Omental fat pad (tissue), 4 donors: ENCODE data around the gene LCE1B. TPM values are rescaled to one million over a fixed set of nuclear protein-coding genes. Genes with fewer than 3 reads are reported as not detected.

Source experiments
- ATAC-seq: fragments of 150-250 bp; one replicate; pipeline ENCODE4 v1.9.1; 2016; ENCODE audit warnings: mild to moderate bottlenecking, moderate library complexity; ENCODE audit not compliant: low FRiP score
- DNase-seq: peaks from one replicate; pipeline ENCODE4 v3.0.0-alpha.2; 2019; ENCODE audit warnings: low spot score
- CTCF ChIP-seq, 3 donors: fragments of 450-650 bp; IDR thresholded peaks; one replicate each; pipeline ENCODE4 v1.5.1; 2016 to 2017; ENCODE audit warnings: antibody characterized with exemption in 3 of 3, mild to moderate bottlenecking in 3 of 3, moderate library complexity in 2 of 3
- total RNA-seq, 4 donors: library from RNA; depleted of rRNA; stranded (reverse); fragments of >200 nt; gene quantifications; one replicate each; pipeline ENCODE4 v1.1.0, GENCODE V29; 2016

Gene LCE1B
- total RNA-seq, 4 donors from 2014 or later = not detected

DNA sequence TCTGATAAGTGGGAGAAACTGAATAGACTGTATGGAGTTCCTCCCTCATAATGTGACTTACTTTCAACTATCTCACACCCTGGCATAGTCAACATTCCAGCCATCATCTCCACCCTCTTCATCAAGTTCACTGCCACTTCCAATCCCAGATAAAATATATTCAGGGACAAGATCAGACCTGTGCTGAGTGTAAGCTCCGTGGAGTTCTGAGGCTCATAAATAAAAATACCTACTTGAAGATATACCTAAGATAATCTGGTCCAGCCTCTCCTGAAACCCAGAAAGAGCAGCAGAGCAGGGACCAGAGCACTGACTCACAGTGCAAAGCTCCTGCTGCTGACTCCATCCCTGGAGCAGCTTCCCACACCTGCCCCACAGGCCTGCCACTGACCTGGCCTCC, 46.3 kb downstream of the LCE1B start:
- no peak for TF ChIP-seq CTCF (IDR thresholded peaks at IDR 0.05)
- no peak for DNase-seq
- ATAC-seq = no peak

GRCh38 chr1:152859696-152860095, 47.9 kb downstream of the LCE1B start, which contains the start of gene LCE7A:
Gene LCE7A (plus strand): TSS chr1:152859996. CDS start chr1:152860698, 702 bp downstream.
- DNase-seq = no peak
- TF ChIP-seq CTCF (IDR thresholded peaks at IDR 0.05) = no peak
- ATAC-seq = no peak

DNA sequence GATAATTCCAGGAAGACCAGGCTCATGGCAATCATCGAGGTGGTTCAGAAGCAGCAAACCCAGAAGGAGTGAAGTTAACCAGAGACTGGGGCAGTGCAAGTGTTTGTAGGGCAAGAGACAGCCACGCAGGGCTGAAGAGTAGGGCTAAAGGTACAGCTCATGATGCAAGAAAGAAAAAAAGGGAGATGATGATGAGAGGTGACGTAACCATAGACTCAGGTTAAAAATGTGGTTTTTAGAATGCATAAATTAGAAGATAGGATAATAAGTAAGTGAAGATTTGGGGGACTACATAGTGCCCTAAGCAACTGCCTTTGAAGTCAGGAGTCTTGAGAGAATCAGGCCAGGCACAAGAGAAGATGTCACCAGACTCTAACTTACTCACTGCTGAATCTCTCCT, 48.4 kb downstream of the LCE1B start:
- no peak for TF ChIP-seq CTCF (IDR thresholded peaks at IDR 0.05)
- no peak for DNase-seq

DNA sequence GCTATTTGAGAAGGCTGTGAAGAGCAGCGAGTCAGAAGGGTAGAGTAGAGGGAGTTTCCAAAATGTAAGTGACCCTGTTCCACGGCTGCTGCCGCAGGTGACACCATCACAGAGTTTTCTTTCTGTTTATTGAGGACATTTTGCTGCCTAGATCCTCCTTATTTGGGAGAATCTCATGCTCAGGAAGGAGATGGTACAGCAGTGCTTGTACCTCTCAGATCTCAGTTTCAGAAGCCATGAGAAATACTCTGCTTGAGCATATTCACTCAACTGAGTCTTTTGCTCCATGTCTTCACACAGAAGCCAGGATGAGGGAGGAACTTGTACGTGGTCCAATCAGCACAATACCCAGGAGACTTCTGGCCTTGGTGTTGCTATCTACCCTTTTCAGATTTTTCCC, 49.6 kb downstream of the LCE1B start:
- no peak for ATAC-seq
- DNase-seq = no peak
- TF ChIP-seq CTCF (IDR thresholded peaks at IDR 0.05) = no peak

More for the DNA sequence above, 48.4 kb downstream of the LCE1B start:
- no peak for ATAC-seq

Other genes starting within 250 kb of the LCE1B start
- gene LCE3E, start 245.2 kb upstream of the LCE1B start, total RNA-seq = not detected
- gene LCE3D, start 231.5 kb upstream of the LCE1B start, total RNA-seq = not detected
- gene LCE3C, start 211.7 kb upstream of the LCE1B start, total RNA-seq = not detected
- gene LCE3B, start 198.2 kb upstream of the LCE1B start, total RNA-seq = not detected
- gene LCE3A, start 188.9 kb upstream of the LCE1B start, total RNA-seq = not detected
- not detected for gene LCE2D, start 148.6 kb upstream of the LCE1B start, total RNA-seq
- gene LCE2C, start 136.7 kb upstream of the LCE1B start, total RNA-seq = not detected
- gene LCE2B, start 125.8 kb upstream of the LCE1B start, total RNA-seq = not detected
- gene LCE2A, start 113.6 kb upstream of the LCE1B start, total RNA-seq = not detected
- gene LCE4A, start 103.8 kb upstream of the LCE1B start, total RNA-seq = not detected
- gene KPRP, start 53.9 kb upstream of the LCE1B start, total RNA-seq = not detected
- gene LCE1F, start 36.8 kb upstream of the LCE1B start, total RNA-seq = not detected
- gene LCE1E, start 25.7 kb upstream of the LCE1B start, total RNA-seq = not detected
- not detected for gene LCE1D, start 15.2 kb upstream of the LCE1B start, total RNA-seq
- not detected for gene LCE1C, start 5.3 kb upstream of the LCE1B start, total RNA-seq
- gene LCE1A, start 15.5 kb downstream of the LCE1B start, total RNA-seq = not detected
- gene LCE6A, start 30.9 kb downstream of the LCE1B start, total RNA-seq = not detected
- gene LCE7A, start 48.0 kb downstream of the LCE1B start, total RNA-seq = not detected
- gene SMCP, start 66.4 kb downstream of the LCE1B start, total RNA-seq = not detected
- gene IVL, start 96.6 kb downstream of the LCE1B start, total RNA-seq = not detected
- not detected for gene SPRR5, start 135.2 kb downstream of the LCE1B start, total RNA-seq
- gene SPRR4, start 158.7 kb downstream of the LCE1B start, total RNA-seq = not detected
- gene SPRR1A, start 172.1 kb downstream of the LCE1B start, total RNA-seq = not detected
- not detected for gene SPRR3, start 189.8 kb downstream of the LCE1B start, total RNA-seq
- not detected for gene SPRR1B, start 219.2 kb downstream of the LCE1B start, total RNA-seq
- gene SPRR2D, start 229.1 kb downstream of the LCE1B start, total RNA-seq = not detected
- gene SPRR2A, start 245.5 kb downstream of the LCE1B start, total RNA-seq = not detected